Measurements from ENCODE around the gene SEC14L5. TPM values are rescaled to one million over a fixed set of nuclear protein-coding genes. Genes with fewer than 3 reads are reported as not detected.

The SEC14L5 gene
- total RNA-seq, 2 donors from 2014 or later: 0.26 TPM; not detected in 1

GRCh38 chr16:5005916-5006315 is 47.8 kb downstream of the SEC14L5 start:
- Histone ChIP-seq H3K4me1 (peaks cover 4% of the 10 kb centered on the region), H3K9me3 (no peaks in the 10 kb centered on the region), H3K4me3 (no peak overlapping the region), H3K27me3 (no peaks in the 10 kb centered on the region), H3K36me3 (replicated peaks in 1 of 2; ENCODE audit: insufficient read depth in 1 of 2, low read depth in 2 of 2) (no peaks in the 10 kb centered on the region), H3K27ac (no peak overlapping the region)
- DNase-seq (no peak), ATAC-seq (no peak)
- 86 to 87% methylated on average over 4 of the region's 4 CpGs for WGBS, 2 donors
- intact Hi-C loops (cut with DNase I): no loop called here
- TF ChIP-seq POLR2A (IDR thresholded peaks at IDR 0.05): no peak
- TF ChIP-seq, protein P1, sequence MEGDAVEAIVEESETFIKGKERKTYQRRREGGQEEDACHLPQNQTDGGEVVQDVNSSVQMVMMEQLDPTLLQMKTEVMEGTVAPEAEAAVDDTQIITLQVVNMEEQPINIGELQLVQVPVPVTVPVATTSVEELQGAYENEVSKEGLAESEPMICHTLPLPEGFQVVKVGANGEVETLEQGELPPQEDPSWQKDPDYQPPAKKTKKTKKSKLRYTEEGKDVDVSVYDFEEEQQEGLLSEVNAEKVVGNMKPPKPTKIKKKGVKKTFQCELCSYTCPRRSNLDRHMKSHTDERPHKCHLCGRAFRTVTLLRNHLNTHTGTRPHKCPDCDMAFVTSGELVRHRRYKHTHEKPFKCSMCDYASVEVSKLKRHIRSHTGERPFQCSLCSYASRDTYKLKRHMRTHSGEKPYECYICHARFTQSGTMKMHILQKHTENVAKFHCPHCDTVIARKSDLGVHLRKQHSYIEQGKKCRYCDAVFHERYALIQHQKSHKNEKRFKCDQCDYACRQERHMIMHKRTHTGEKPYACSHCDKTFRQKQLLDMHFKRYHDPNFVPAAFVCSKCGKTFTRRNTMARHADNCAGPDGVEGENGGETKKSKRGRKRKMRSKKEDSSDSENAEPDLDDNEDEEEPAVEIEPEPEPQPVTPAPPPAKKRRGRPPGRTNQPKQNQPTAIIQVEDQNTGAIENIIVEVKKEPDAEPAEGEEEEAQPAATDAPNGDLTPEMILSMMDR (IDR thresholded peaks at IDR 0.05): no peak

GRCh38 chr16:5006348-5007193 is 48.4 kb downstream of the SEC14L5 start:
- no peak for DNase-seq
- TF ChIP-seq POLR2A (IDR thresholded peaks at IDR 0.05): no peak
- TF ChIP-seq, protein P1 (IDR thresholded peaks at IDR 0.05): no peak
- no peak for ATAC-seq
- H3K27ac ChIP-seq: no peak overlapping the region
- intact Hi-C loops (cut with DNase I): no loop called here
- H3K36me3 ChIP-seq (replicated peaks in 1 of 2; ENCODE audit: insufficient read depth in 1 of 2, low read depth in 2 of 2): no peaks in the 10 kb centered on the region
- H3K4me3 ChIP-seq: no peak overlapping the region
- no peaks in the 10 kb centered on the region for H3K27me3 ChIP-seq
- H3K4me1 ChIP-seq: peaks cover 4% of the 10 kb centered on the region
- WGBS, 2 donors: 73 to 79% methylated on average over 16 to 22 of the region's 22 CpGs
- no peaks in the 10 kb centered on the region for H3K9me3 ChIP-seq

DNA sequence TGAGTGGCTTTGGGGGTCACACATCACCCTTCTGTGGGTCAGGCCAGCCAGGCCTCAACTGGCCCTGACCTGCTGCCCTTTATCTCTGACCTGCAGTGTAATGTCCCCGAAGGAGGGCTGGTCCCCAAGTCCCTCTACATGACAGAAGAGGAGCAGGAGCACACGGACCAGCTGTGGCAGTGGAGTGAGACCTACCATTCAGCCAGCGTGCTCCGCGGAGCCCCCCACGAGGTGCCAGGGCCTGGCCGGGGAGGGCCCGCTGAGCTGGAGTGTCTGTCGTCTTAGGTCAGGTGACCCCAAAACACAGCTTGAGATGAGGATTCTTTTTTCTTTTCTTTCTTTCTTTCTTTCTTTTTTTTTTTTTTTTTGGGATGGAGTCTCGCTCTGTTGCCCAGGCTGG is 49.1 kb downstream of the SEC14L5 start:
- Histone ChIP-seq H3K9me3 (no peaks in the 10 kb centered on the region), H3K4me3 (no peak overlapping the region), H3K27ac (no peak overlapping the region), H3K27me3 (no peaks in the 10 kb centered on the region), H3K36me3 (replicated peaks in 1 of 2; ENCODE audit: insufficient read depth in 1 of 2, low read depth in 2 of 2) (no peaks in the 10 kb centered on the region), H3K4me1 (peaks cover 4% of the 10 kb centered on the region)
- no peak for DNase-seq
- no peak for ATAC-seq
- TF ChIP-seq, protein P1 (IDR thresholded peaks at IDR 0.05): no peak
- TF ChIP-seq POLR2A (IDR thresholded peaks at IDR 0.05): no peak
- 80 to 84% methylated on average over 9 to 10 of the region's 10 CpGs for WGBS, 2 donors
- intact Hi-C loops (cut with DNase I): no loop called here

GRCh38 chr16:5008311-5008731 is 50.2 kb downstream of the SEC14L5 start:
- no peak for ATAC-seq
- Histone ChIP-seq H3K4me3 (no peak overlapping the region), H3K27ac (no peak overlapping the region), H3K9me3 (no peaks in the 10 kb centered on the region), H3K27me3 (no peaks in the 10 kb centered on the region), H3K4me1 (no peaks in the 10 kb centered on the region), H3K36me3 (replicated peaks in 1 of 2; ENCODE audit: insufficient read depth in 1 of 2, low read depth in 2 of 2) (no peaks in the 10 kb centered on the region)
- intact Hi-C loops (cut with DNase I): no loop called here
- DNase-seq: no peak
- no peak for TF ChIP-seq POLR2A (IDR thresholded peaks at IDR 0.05)
- TF ChIP-seq, protein P1 (IDR thresholded peaks at IDR 0.05): no peak
- WGBS, 2 donors: 82 to 84% methylated on average over 9 to 18 of the region's 18 CpGs
